Measurements from ENCODE around the gene HSD17B12. TPM values are rescaled to one million over a fixed set of nuclear protein-coding genes. Genes with fewer than 3 reads are reported as not detected.

The HSD17B12 gene
- polyA plus RNA-seq, 2 of the 4 experiments (the other 2 are of a cell fraction): 102 to 103 TPM

DNA sequence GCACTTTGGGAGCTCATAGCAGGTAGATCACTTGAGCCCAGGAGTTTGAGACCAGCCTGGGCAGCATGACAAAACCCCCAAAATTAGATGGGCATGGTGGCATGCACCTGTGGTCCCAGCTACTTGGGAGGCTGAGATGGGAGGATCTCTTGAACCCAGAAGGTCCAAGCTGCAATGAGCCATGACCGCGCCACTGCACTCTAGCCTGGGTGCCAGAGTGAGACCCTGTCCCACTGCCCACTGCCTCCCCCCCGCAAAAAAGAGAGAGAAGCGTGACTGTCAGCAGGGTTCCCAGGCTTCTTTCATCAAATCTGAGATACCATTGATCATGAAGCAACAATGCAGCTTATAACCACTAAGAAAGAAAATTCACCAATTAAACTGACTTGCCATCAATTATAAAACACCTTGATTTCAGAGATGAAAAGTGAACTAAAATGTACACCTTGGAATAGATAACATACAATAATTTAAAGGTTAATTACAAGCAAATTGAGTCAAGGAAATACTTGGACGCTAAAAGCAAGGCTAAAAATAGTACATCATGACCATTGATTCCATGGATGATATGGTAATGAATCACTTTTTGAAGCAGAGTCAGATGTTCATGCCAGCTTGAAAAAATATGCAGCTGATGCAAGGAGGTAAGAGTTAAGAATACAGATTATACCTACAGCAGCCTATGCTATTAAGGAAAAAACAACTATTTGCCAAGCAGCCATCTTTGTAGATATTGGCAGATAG lies 109.3 kb downstream of the HSD17B12 start:
- CTCF ChIA-PET: interaction anchor here (1.2 kb wide), 1 partner anchor 62 kb away, joined by 4 read pairs; no protein-coding TSS in a partner anchor
- Histone ChIP-seq H3K4me1 (peaks cover 11% of the 10 kb centered on the region; the same call in 1 of the 3 replicates), H3K4me3 (no peak overlapping the region), H3K27ac (peak overlapping the region in 1 of 2 experiments; percentile 50; a peak in 1 of 6 replicates), H3K4me2 (peak overlapping the region; percentile 3; the same call in 2 of the 3 replicates), H3K9me3 (no peaks in the 10 kb centered on the region)
- ATAC-seq (peak in 1 of 2 experiments; percentile 74; a peak in 2 of 6 replicates), FAIRE-seq (no peak), DNase-seq (ENCODE audit: low read depth in 1 of 2, low spot score in 1 of 2) (peak in 1 of 2 experiments; percentile 16)
- TF ChIP-seq JUNB (IDR thresholded peaks at IDR 0.05): 0 out of 2 replicates have a peak, but pooled peaks have one; percentile 36
- TF ChIP-seq TFCP2L1 (CRISPR knock-in tag; IDR thresholded peaks at IDR 0.05): no peak
- WGBS (ENCODE audit: missing lambda C conversion rate): 79% methylated on average over 5 of the region's 5 CpGs
- POLR2A ChIA-PET: no interaction called here

DNA sequence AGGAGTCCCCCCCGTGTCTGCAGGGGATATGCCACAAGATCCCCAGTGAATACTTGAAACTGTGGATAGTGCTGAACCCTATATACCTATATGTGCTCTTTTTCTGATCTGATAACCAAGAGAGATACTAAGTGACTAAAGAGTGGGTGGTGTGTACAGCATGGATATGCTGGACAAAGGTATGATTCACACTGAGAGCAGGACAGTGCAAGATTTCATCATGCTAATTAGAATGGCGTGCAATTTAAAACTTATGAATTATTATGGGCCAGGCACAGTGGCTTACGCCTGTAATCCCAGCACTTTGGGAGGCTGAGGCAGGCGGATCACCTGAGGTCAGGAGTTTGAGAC lies 109.9 kb downstream of the HSD17B12 start:
- ChIA-PET POLR2A (no interaction called here), CTCF (no interaction called here)
- FAIRE-seq (no peak), DNase-seq (ENCODE audit: low read depth in 1 of 2, low spot score in 1 of 2) (no peak), ATAC-seq (peak in 1 of 2 experiments; percentile 70; a peak in 2 of 6 replicates)
- WGBS (ENCODE audit: missing lambda C conversion rate): 90% methylated on average over 4 of the region's 4 CpGs
- TF ChIP-seq, protein P1, sequence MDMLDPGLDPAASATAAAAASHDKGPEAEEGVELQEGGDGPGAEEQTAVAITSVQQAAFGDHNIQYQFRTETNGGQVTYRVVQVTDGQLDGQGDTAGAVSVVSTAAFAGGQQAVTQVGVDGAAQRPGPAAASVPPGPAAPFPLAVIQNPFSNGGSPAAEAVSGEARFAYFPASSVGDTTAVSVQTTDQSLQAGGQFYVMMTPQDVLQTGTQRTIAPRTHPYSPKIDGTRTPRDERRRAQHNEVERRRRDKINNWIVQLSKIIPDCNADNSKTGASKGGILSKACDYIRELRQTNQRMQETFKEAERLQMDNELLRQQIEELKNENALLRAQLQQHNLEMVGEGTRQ (IDR thresholded peaks at IDR 0.05): no peak
- no peak for TF ChIP-seq CBX8 (IDR thresholded peaks at IDR 0.05)
- TF ChIP-seq, protein P2, sequence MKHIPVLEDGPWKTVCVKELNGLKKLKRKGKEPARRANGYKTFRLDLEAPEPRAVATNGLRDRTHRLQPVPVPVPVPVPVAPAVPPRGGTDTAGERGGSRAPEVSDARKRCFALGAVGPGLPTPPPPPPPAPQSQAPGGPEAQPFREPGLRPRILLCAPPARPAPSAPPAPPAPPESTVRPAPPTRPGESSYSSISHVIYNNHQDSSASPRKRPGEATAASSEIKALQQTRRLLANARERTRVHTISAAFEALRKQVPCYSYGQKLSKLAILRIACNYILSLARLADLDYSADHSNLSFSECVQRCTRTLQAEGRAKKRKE (CRISPR knock-in tag; IDR thresholded peaks at IDR 0.05; ENCODE audit: low read depth): no peak
- TF ChIP-seq, protein P3, sequence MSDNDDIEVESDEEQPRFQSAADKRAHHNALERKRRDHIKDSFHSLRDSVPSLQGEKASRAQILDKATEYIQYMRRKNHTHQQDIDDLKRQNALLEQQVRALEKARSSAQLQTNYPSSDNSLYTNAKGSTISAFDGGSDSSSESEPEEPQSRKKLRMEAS (IDR thresholded peaks at IDR 0.05): no peak
- no peak for TF ChIP-seq CHD4 (IDR thresholded peaks at IDR 0.05; ENCODE audit: borderline replicate concordance)
- no peak overlapping the region for H3K4me3 ChIP-seq
- peaks cover 11% of the 10 kb centered on the region; the same call in 1 of the 3 replicates for H3K4me1 ChIP-seq
- H3K4me2 ChIP-seq: peak overlapping the region; percentile 3; the same call in 2 of the 3 replicates
- no peaks in the 10 kb centered on the region for H3K9me3 ChIP-seq
- H3K27ac ChIP-seq: peak overlapping the region in 1 of 2 experiments; percentile 50; a peak in 1 of 6 replicates

DNA sequence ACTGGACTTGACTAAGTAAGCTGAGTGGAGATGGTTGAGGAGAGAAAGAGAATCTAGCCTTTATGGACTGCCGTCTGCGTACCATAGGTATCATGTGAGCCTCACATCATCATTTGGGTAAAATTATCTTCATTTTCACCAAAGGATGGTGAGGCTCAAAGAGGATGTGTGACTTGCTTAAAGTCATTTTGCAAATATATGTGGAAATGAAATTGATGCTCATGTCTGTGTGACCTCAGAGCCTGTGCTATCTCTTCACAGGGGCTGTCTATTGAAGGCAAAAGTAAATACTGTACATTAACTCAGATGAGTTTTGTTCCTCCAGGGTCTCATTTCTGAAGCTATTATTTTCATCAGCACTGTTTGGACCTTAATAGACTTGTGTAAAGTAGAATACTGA lies 116.8 kb downstream of the HSD17B12 start:
- no peak overlapping the region for H3K4me2 ChIP-seq
- FAIRE-seq (no peak), DNase-seq (ENCODE audit: low read depth in 1 of 2, low spot score in 1 of 2) (no peak), ATAC-seq (no peak)
- ChIA-PET CTCF (interaction anchor here (0.9 kb wide), 1 partner anchor 11 kb away, joined by 3 read pairs; no protein-coding TSS in a partner anchor), POLR2A (no interaction called here)
- no peak overlapping the region for H3K4me3 ChIP-seq
- WGBS (ENCODE audit: missing lambda C conversion rate): 94% methylated on average over 2 of the region's 2 CpGs
- no peaks in the 10 kb centered on the region for H3K9me3 ChIP-seq
- H3K4me1 ChIP-seq: no peaks in the 10 kb centered on the region
- TF ChIP-seq, protein P4, sequence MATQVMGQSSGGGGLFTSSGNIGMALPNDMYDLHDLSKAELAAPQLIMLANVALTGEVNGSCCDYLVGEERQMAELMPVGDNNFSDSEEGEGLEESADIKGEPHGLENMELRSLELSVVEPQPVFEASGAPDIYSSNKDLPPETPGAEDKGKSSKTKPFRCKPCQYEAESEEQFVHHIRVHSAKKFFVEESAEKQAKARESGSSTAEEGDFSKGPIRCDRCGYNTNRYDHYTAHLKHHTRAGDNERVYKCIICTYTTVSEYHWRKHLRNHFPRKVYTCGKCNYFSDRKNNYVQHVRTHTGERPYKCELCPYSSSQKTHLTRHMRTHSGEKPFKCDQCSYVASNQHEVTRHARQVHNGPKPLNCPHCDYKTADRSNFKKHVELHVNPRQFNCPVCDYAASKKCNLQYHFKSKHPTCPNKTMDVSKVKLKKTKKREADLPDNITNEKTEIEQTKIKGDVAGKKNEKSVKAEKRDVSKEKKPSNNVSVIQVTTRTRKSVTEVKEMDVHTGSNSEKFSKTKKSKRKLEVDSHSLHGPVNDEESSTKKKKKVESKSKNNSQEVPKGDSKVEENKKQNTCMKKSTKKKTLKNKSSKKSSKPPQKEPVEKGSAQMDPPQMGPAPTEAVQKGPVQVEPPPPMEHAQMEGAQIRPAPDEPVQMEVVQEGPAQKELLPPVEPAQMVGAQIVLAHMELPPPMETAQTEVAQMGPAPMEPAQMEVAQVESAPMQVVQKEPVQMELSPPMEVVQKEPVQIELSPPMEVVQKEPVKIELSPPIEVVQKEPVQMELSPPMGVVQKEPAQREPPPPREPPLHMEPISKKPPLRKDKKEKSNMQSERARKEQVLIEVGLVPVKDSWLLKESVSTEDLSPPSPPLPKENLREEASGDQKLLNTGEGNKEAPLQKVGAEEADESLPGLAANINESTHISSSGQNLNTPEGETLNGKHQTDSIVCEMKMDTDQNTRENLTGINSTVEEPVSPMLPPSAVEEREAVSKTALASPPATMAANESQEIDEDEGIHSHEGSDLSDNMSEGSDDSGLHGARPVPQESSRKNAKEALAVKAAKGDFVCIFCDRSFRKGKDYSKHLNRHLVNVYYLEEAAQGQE (IDR thresholded peaks at IDR 0.05): no peak
- TF ChIP-seq, protein P5, sequence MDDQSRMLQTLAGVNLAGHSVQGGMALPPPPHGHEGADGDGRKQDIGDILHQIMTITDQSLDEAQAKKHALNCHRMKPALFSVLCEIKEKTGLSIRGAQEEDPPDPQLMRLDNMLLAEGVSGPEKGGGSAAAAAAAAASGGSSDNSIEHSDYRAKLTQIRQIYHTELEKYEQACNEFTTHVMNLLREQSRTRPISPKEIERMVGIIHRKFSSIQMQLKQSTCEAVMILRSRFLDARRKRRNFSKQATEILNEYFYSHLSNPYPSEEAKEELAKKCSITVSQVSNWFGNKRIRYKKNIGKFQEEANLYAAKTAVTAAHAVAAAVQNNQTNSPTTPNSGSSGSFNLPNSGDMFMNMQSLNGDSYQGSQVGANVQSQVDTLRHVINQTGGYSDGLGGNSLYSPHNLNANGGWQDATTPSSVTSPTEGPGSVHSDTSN (IDR thresholded peaks at IDR 0.05): no peak
- no peak for TF ChIP-seq CBX2 (IDR thresholded peaks at IDR 0.05; ENCODE audit: borderline replicate concordance, low read depth)
- TF ChIP-seq, protein P1 (IDR thresholded peaks at IDR 0.05): no peak
- no peak for TF ChIP-seq ZC3H11A (IDR thresholded peaks at IDR 0.05)
- no peak for TF ChIP-seq JUN (IDR thresholded peaks at IDR 0.05)
- no peak for TF ChIP-seq KDM5A (IDR thresholded peaks at IDR 0.05)
- TF ChIP-seq, protein P3 (IDR thresholded peaks at IDR 0.05): no peak
- no peak for TF ChIP-seq RAD21 (conservative IDR thresholded peaks at IDR 0.05 in 1 of 2, IDR thresholded peaks at IDR 0.05 in 1 of 2)
- TF ChIP-seq HDAC2 (IDR thresholded peaks at IDR 0.05): no peak
- no peak for TF ChIP-seq EHMT2 (IDR thresholded peaks at IDR 0.05; ENCODE audit: low read depth)
- H3K27ac ChIP-seq: no peak overlapping the region

All from A549 (cell line).